ENCODE data around the gene FOXO3.

The FOXO3 gene

DNA sequence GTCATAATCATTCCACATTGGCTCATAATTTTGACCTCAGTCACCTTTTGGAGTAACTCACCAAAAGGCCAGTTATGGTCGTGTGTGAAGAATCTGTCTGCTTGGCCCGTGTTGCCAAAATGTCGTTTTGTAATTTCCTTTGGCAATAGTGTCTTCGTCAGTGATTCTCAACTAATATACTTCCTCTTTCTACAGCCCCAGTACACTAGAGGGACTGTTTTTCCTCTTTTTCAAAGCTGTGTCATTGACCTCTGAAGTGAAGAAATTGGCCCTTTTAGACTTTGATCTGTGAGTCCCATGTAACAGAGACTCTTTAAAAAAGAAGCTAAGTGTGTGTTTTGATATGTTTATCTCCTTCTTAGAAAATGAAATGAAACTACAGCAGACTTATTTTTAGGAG lies 5.2 kb downstream of the FOXO3 start:
- H3K4me1 ChIP-seq (ENCODE audit: control insufficient read depth, insufficient read depth, low read length) = peaks cover 14% of the 10 kb centered on the region
- no peaks in the 10 kb centered on the region for H3K9me3 ChIP-seq (ENCODE audit: control insufficient read depth, insufficient read depth, low read length)
- peaks cover 18% of the 10 kb centered on the region for H3K27me3 ChIP-seq (ENCODE audit: control insufficient read depth, insufficient read depth, low read length)
- H3K4me3 ChIP-seq (ENCODE audit: low read depth, low read length) = no peak overlapping the region
- no peaks in the 10 kb centered on the region for H3K36me3 ChIP-seq (ENCODE audit: control insufficient read depth, insufficient read depth, low read length)
- H3K9ac ChIP-seq (ENCODE audit: low read depth, low read length) = no peak overlapping the region

DNA sequence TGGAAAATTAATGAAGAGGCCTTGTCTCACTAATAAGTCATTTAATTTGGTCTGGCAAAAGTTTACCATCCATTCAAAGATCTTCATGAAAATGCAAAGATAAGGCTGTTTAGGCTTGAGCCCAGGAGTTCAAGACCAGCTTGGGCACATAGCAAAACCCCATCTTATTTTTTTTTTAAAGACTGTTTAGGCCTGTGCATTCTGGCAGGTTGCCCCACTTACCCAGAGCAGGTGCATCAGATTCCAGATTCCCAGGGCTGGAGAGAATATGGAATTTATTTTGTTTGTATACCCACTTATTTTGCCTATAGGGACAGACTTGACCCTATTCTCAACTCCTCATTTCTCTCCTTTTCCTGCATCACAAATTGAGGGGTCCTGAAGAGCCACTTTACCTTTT lies 5.7 kb downstream of the FOXO3 start:
- H3K4me3 ChIP-seq (ENCODE audit: low read depth, low read length) = no peak overlapping the region
- no peaks in the 10 kb centered on the region for H3K36me3 ChIP-seq (ENCODE audit: control insufficient read depth, insufficient read depth, low read length)
- peaks cover 18% of the 10 kb centered on the region for H3K27me3 ChIP-seq (ENCODE audit: control insufficient read depth, insufficient read depth, low read length)
- no peaks in the 10 kb centered on the region for H3K9me3 ChIP-seq (ENCODE audit: control insufficient read depth, insufficient read depth, low read length)
- no peak overlapping the region for H3K9ac ChIP-seq (ENCODE audit: low read depth, low read length)
- H3K4me1 ChIP-seq (ENCODE audit: control insufficient read depth, insufficient read depth, low read length) = peaks cover 14% of the 10 kb centered on the region

DNA sequence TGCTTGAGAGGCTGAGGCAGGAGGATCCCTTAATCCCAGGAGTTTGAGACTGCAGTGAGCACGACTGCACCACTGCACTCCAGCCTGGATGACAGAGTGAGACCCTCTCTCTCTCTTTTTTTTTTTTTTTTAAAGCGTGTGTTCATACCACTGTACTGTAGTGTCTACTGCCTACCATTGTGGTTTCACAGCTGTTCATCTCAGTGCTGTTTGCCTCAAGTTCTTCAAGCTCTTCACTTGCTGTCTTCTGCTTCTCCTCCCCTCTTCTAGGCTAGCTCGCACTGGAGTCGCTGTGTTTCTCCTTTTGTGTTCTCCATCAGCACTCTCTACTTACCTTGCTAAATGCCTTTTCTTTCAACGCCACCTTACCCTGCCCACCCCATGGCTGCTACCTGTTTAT lies 7.4 kb downstream of the FOXO3 start:
- no peaks in the 10 kb centered on the region for H3K9me3 ChIP-seq (ENCODE audit: control insufficient read depth, insufficient read depth, low read length)
- H3K27me3 ChIP-seq (ENCODE audit: control insufficient read depth, insufficient read depth, low read length) = peaks cover 11% of the 10 kb centered on the region
- no peak overlapping the region for H3K9ac ChIP-seq (ENCODE audit: low read depth, low read length)
- H3K4me3 ChIP-seq (ENCODE audit: low read depth, low read length) = no peak overlapping the region
- peaks cover 11% of the 10 kb centered on the region for H3K4me1 ChIP-seq (ENCODE audit: control insufficient read depth, insufficient read depth, low read length)
- no peaks in the 10 kb centered on the region for H3K36me3 ChIP-seq (ENCODE audit: control insufficient read depth, insufficient read depth, low read length)

DNA sequence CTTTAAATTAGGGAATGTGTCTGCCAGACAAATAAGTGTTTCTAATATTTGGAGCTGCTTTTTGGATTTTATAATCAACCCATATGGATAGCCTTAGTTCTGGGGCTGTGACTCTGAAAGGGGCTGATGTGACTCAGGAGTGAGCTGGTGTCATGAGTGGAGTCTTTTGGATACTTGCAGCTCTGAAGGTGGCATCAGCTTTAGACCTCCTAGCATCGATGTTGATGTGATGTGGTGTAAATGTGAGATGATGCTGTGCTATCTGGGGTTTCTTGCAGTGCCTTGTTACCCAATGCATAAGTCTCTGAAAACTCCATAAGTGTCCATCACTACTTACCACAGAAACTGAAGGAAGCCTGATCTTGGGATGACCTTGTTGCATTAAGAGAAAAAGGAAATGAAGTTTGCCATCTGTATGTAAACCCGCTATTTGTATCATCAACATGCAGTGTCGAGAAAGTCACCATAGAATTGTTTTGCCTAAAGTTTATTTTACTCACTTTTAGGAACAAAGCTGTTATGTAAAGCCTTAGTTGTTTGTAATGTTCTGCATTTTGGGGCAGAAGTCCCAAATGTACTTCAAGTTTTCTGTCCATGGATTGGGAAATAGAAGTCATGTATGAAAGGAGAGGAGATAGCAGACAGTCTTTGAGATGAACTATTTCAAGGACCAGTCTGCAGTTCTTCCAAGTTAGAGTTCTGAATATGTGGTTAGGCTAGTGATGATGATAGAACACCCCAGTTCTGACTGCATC lies 8.0 kb downstream of the FOXO3 start:
- no peaks in the 10 kb centered on the region for H3K9me3 ChIP-seq (ENCODE audit: control insufficient read depth, insufficient read depth, low read length)
- peaks cover 6% of the 10 kb centered on the region for H3K4me1 ChIP-seq (ENCODE audit: control insufficient read depth, insufficient read depth, low read length)
- H3K9ac ChIP-seq (ENCODE audit: low read depth, low read length) = no peak overlapping the region
- no peaks in the 10 kb centered on the region for H3K36me3 ChIP-seq (ENCODE audit: control insufficient read depth, insufficient read depth, low read length)
- no peak overlapping the region for H3K4me3 ChIP-seq (ENCODE audit: low read depth, low read length)
- H3K27me3 ChIP-seq (ENCODE audit: control insufficient read depth, insufficient read depth, low read length) = peaks cover 5% of the 10 kb centered on the region

DNA sequence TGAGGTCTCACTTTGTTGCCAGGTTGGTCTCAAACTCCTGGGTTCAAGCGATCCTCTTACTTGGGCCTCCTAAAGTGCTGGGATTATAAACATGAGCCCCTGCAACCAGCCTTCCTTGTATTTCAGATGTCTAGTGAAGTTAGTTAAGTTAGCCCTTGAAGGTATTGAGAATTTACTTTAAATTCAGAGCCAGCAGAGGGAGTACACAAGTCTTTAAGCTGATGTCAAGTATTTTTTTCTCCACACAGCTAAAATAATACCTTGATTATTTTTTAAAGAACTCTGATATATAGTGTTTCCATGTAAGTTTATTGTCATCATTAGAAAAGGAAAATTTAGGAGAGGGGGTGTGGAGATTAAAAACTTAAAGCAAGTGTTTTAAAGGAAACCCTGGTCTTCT lies 9.8 kb downstream of the FOXO3 start:
- Histone ChIP-seq H3K4me3 (ENCODE audit: low read depth, low read length) (no peak overlapping the region), H3K9ac (ENCODE audit: low read depth, low read length) (no peak overlapping the region), H3K36me3 (ENCODE audit: control insufficient read depth, insufficient read depth, low read length) (no peaks in the 10 kb centered on the region), H3K9me3 (ENCODE audit: control insufficient read depth, insufficient read depth, low read length) (no peaks in the 10 kb centered on the region), H3K4me1 (ENCODE audit: control insufficient read depth, insufficient read depth, low read length) (no peaks in the 10 kb centered on the region), H3K27me3 (ENCODE audit: control insufficient read depth, insufficient read depth, low read length) (no peaks in the 10 kb centered on the region)

DNA sequence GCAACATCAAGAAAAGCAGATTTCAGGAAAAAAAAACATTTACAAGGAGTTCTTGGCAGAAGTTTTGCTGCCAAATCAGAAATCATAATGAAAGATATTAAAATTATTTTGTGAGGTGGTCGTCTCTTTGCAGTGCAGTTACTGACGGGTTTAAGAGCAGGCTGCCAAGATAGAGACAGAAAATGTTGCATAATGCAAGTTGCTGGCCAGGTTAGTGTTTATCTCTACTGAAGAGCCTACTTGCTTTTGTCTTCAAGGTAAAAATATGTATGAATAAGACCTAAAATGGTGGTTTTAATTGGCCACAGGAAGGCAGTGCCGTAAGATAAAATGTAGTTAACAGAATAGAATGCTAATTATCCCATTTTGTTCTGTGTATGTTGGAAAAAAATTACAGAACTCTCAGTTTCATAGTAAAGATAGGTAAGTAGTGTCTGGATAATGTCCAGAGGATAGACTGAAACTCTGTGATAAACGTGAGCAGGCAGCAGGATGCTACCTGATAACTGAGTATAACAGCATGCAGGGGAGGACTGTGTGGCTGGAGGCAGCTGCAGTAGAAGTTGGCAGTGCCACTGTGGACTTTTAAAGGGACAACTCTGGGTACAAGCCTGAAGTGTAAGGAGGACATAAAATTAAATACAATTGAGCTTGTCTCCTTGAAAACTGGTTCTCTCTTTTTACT lies 13.9 kb downstream of the FOXO3 start:
- H3K9me3 ChIP-seq (ENCODE audit: control insufficient read depth, insufficient read depth, low read length) = no peaks in the 10 kb centered on the region
- no peak overlapping the region for H3K4me3 ChIP-seq (ENCODE audit: low read depth, low read length)
- H3K27me3 ChIP-seq (ENCODE audit: control insufficient read depth, insufficient read depth, low read length) = no peaks in the 10 kb centered on the region
- H3K36me3 ChIP-seq (ENCODE audit: control insufficient read depth, insufficient read depth, low read length) = no peaks in the 10 kb centered on the region
- H3K9ac ChIP-seq (ENCODE audit: low read depth, low read length) = no peak overlapping the region
- no peaks in the 10 kb centered on the region for H3K4me1 ChIP-seq (ENCODE audit: control insufficient read depth, insufficient read depth, low read length)

DNA sequence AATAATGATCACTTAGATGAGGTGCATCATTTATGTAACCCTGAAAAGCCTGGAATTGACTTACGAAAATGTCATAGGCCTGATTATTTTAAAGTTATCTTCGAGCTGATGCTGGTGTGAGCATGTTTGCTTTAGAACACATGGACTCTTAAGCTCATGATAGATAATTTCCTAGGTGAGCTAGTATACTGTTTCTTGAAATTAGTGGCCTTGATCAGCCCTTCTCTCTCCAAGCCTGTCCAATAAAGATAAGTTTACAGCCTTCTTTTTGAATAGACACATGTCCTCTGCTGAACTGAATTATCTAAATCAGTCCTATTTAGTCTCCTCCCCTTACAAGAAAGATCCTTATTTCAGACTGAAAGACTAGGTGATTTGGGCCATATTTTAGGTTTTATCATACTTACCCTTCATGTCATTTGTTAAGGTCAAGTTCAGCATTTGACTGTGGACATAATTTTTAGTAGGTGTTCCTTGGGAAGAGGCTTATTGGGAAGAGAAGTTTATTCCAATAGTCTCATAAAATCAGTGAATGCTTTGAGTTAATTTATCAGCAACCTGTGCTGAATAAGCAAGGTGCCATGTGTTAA lies 15.3 kb downstream of the FOXO3 start:
- Histone ChIP-seq H3K27me3 (ENCODE audit: control insufficient read depth, insufficient read depth, low read length) (no peaks in the 10 kb centered on the region), H3K36me3 (ENCODE audit: control insufficient read depth, insufficient read depth, low read length) (no peaks in the 10 kb centered on the region), H3K4me3 (ENCODE audit: low read depth, low read length) (no peak overlapping the region), H3K4me1 (ENCODE audit: control insufficient read depth, insufficient read depth, low read length) (no peaks in the 10 kb centered on the region), H3K9me3 (ENCODE audit: control insufficient read depth, insufficient read depth, low read length) (no peaks in the 10 kb centered on the region), H3K9ac (ENCODE audit: low read depth, low read length) (no peak overlapping the region)

DNA sequence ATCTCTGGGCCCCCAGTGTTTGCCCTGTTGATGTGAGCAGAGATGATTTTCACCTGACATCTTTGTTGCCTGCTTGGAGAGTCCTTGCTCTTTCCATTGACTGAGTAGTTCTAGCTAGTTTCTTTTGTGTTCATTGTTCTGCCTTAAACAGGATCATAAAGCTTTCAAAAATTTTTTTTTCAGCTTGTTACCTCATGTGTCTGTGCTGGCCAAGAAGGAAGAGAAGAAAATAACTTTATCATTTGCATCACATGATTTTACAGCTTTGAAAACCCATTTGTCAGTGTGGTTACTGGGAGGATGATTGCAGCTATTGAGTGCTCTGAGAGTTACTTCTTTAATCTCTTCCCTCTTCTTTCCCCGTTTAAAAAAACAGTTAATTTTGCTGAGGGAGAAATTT lies 16.0 kb downstream of the FOXO3 start:
- Histone ChIP-seq H3K4me1 (ENCODE audit: control insufficient read depth, insufficient read depth, low read length) (peaks cover 6% of the 10 kb centered on the region), H3K4me3 (ENCODE audit: low read depth, low read length) (no peak overlapping the region), H3K9me3 (ENCODE audit: control insufficient read depth, insufficient read depth, low read length) (no peaks in the 10 kb centered on the region), H3K27me3 (ENCODE audit: control insufficient read depth, insufficient read depth, low read length) (no peaks in the 10 kb centered on the region), H3K36me3 (ENCODE audit: control insufficient read depth, insufficient read depth, low read length) (no peaks in the 10 kb centered on the region), H3K9ac (ENCODE audit: low read depth, low read length) (no peak overlapping the region)

DNA sequence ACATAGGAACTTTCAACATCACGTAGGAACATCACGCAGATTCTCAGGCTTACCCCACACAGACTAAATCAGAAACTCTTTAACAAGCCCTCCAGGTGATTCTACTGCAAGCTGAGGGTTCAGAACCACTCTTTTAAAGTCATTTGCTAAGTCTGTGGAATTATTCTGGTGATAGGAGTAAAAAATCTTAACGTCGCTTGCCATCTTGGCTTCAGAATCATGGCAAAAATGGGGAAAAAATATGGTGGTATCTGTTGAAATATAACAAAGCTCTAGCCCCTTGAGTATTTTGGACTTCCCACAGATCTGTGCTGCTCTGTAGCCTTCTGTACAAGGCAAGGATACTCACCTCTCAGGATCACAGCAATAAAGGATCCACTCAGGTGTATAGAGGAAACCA lies 17.4 kb downstream of the FOXO3 start:
- Histone ChIP-seq H3K9ac (ENCODE audit: low read depth, low read length) (no peak overlapping the region), H3K4me1 (ENCODE audit: control insufficient read depth, insufficient read depth, low read length) (peaks cover 20% of the 10 kb centered on the region), H3K36me3 (ENCODE audit: control insufficient read depth, insufficient read depth, low read length) (no peaks in the 10 kb centered on the region), H3K4me3 (ENCODE audit: low read depth, low read length) (no peak overlapping the region), H3K27me3 (ENCODE audit: control insufficient read depth, insufficient read depth, low read length) (no peaks in the 10 kb centered on the region), H3K9me3 (ENCODE audit: control insufficient read depth, insufficient read depth, low read length) (no peaks in the 10 kb centered on the region)

DNA sequence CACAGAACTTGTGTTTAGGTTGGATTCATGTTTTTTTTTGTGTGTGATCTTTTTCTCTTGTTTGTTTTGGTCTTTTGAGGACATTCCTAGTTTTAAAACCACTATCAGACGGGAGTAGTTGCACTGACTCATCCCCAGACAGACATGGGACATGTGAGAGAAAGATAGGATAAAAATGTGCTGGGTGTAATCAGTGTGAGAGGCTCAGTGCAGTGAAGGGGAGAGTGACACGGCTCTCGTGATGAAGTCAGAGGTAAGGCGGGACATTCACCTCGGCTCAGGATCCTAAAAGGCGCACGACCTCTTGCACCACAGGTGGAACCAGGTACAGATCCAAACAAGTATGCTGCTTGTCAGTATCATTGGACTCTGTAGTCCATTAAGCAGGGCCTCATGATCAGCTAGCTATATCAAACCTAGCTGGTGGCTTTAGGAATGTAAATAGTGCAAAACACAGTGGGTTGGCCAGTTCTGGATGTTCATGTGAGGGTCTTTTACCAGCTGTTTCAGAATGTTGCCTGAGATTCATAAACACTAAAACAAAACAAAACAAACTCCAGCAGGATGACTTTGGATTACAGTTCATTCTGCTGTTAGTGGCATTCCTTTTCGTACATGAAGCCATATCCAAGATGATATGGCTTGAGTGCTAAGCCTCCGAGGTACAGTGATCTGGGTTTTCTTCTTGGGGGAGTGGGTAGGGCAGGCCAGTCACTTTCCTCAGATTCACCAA lies 18.0 kb downstream of the FOXO3 start:
- peaks cover 21% of the 10 kb centered on the region for H3K4me1 ChIP-seq (ENCODE audit: control insufficient read depth, insufficient read depth, low read length)
- H3K4me3 ChIP-seq (ENCODE audit: low read depth, low read length) = no peak overlapping the region
- H3K27me3 ChIP-seq (ENCODE audit: control insufficient read depth, insufficient read depth, low read length) = no peaks in the 10 kb centered on the region
- no peaks in the 10 kb centered on the region for H3K9me3 ChIP-seq (ENCODE audit: control insufficient read depth, insufficient read depth, low read length)
- H3K9ac ChIP-seq (ENCODE audit: low read depth, low read length) = no peak overlapping the region
- H3K36me3 ChIP-seq (ENCODE audit: control insufficient read depth, insufficient read depth, low read length) = no peaks in the 10 kb centered on the region

DNA sequence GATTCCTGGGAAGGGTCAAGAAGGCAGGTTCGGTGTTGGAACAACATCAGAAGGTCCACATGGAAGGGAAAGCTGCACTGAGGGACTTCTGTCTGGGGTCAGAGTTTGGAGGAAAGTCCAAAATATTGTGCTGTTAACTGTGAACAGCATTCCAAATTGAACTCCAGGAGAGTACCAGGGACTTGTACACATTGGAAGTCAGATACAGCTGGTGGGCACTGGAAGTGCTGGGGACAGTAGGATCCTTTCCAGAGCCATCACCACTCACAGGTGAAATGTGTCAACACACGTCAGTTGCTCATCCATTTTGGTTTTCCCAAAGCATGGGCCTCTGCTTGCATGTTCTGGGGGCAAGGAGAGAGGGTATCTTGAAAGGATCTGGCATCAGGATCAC lies 18.6 kb downstream of the FOXO3 start:
- H3K27me3 ChIP-seq (ENCODE audit: control insufficient read depth, insufficient read depth, low read length) = no peaks in the 10 kb centered on the region
- H3K9ac ChIP-seq (ENCODE audit: low read depth, low read length) = no peak overlapping the region
- H3K4me3 ChIP-seq (ENCODE audit: low read depth, low read length) = no peak overlapping the region
- H3K4me1 ChIP-seq (ENCODE audit: control insufficient read depth, insufficient read depth, low read length) = peaks cover 21% of the 10 kb centered on the region
- no peaks in the 10 kb centered on the region for H3K36me3 ChIP-seq (ENCODE audit: control insufficient read depth, insufficient read depth, low read length)
- no peaks in the 10 kb centered on the region for H3K9me3 ChIP-seq (ENCODE audit: control insufficient read depth, insufficient read depth, low read length)
